Measurements from ENCODE around the gene PRDX6. TPM values are rescaled to one million over a fixed set of nuclear protein-coding genes. Genes with fewer than 3 reads are reported as not detected.
"Not testable (repeated sequence)": the region's sequence is repeated elsewhere in the genome, so short reads cannot be mapped to it uniquely, and the experiment has no call there.

The PRDX6 gene
- total and polyA plus RNA-seq, 12 donors: 171 to 461 (median 311) TPM

- H3K9me3 ChIP-seq (replicated peaks in 1 of 3): no peaks in the 10 kb centered on the region
- intact Hi-C loops (cut with DNase I): loop anchor here in 1 of 2 donors (5.0 kb wide), 1 partner anchor 42 kb away; no protein-coding TSS in a partner anchor
- TF ChIP-seq POLR2A (IDR thresholded peaks at IDR 0.05): no peak
- TF ChIP-seq CTCF (IDR thresholded peaks at IDR 0.05): no peak
- H3K4me3 ChIP-seq: no peak overlapping the region
- no peaks in the 10 kb centered on the region for H3K36me3 ChIP-seq (replicated peaks in 1 of 2)
- peak overlapping the region; percentile 61 to 98 (median 81) for H3K27ac ChIP-seq
- WGBS, 4 donors: 83 to 95% (median 89%) methylated on average over 5 of the region's 5 CpGs
- no peak for DNase-seq
- H3K4me1 ChIP-seq (replicated peaks in 1 of 2): peaks cover 33 to 48% of the 10 kb centered on the region in 2 donors
- no peaks in the 10 kb centered on the region for H3K27me3 ChIP-seq
Observed at GRCh38 chr1:173474097-173474779, 2.9 kb upstream of the PRDX6 start.

- not testable (repeated sequence) for H3K36me3 ChIP-seq (replicated peaks in 1 of 2); H3K4me3 ChIP-seq; H3K27me3 ChIP-seq; H3K9me3 ChIP-seq (replicated peaks in 1 of 3); DNase-seq
- Histone ChIP-seq H3K27ac (peak overlapping the region in 3 of 5 donors; percentile 81 to 98 (median 97)), H3K4me1 (replicated peaks in 1 of 2) (peaks cover 39 to 54% of the 10 kb centered on the region in 2 donors)
- intact Hi-C loops (cut with DNase I): loop anchor here in 1 of 2 donors (5.0 kb wide), 1 partner anchor 43 kb away; no protein-coding TSS in a partner anchor
- 76 to 88% (median 80%) methylated on average over 17 of the region's 17 CpGs for WGBS, 4 donors
Observed at GRCh38 chr1:173474780-173475421, 2.2 kb upstream of the PRDX6 start.

GRCh38 chr1:173475564-173476196 is 1.5 kb upstream of the PRDX6 start:
- H3K4me1 ChIP-seq (replicated peaks in 1 of 2): peaks cover 39 to 62% of the 10 kb centered on the region in 2 donors
- H3K9me3 ChIP-seq (replicated peaks in 1 of 3): no peaks in the 10 kb centered on the region
- TF ChIP-seq CTCF (IDR thresholded peaks at IDR 0.05) (no peak), POLR2A (IDR thresholded peaks at IDR 0.05) (no peak)
- peak overlapping the region in 1 of 4 donors; percentile 84 for H3K4me3 ChIP-seq
- H3K36me3 ChIP-seq (replicated peaks in 1 of 2): peaks cover 0 to under 1% of the 10 kb centered on the region in 2 donors
- DNase-seq: peak in 3 of 7 donors; percentile 23 to 26 (median 23)
- H3K27ac ChIP-seq: peak overlapping the region in 4 of 5 donors; percentile 82 to 98 (median 94)
- H3K27me3 ChIP-seq: no peaks in the 10 kb centered on the region
- intact Hi-C loops (cut with DNase I): no loop called here
- 39 to 55% (median 45%) methylated on average over 5 of the region's 5 CpGs for WGBS, 4 donors

GRCh38 chr1:173476197-173476664 is 904 bp upstream of the PRDX6 start:
- Histone ChIP-seq H3K4me3 (peak overlapping the region in 3 of 4 donors; percentile 37 to 84 (median 63)), H3K9me3 (replicated peaks in 1 of 3) (no peaks in the 10 kb centered on the region), H3K27me3 (no peaks in the 10 kb centered on the region), H3K4me1 (replicated peaks in 1 of 2) (peaks cover 39 to 68% of the 10 kb centered on the region in 2 donors), H3K36me3 (replicated peaks in 1 of 2) (peaks cover 0 to 6% of the 10 kb centered on the region in 2 donors), H3K27ac (peak overlapping the region; percentile 82 to 98 (median 96))
- no peak for TF ChIP-seq POLR2A (IDR thresholded peaks at IDR 0.05)
- intact Hi-C loops (cut with DNase I): no loop called here
- 48 to 52% (median 51%) methylated on average over 5 of the region's 5 CpGs for WGBS, 4 donors
- no peak for DNase-seq
